H9 (cell line): Measurements from ENCODE around the gene SFXN5. TPM values are rescaled to one million over a fixed set of nuclear protein-coding genes. Genes with fewer than 3 reads are reported as not detected.

Source experiments
- DNase-seq: peaks from one replicate; pipeline ENCODE4 v3.0.0-alpha.2; 2017
- H2AFZ ChIP-seq: one replicate; pipeline ENCODE4 v1.6.1; 2013; ENCODE audit warnings: mild to moderate bottlenecking, low read length, control low read depth, moderate library complexity
- H2AK5ac ChIP-seq: 2 replicates; pipeline ENCODE4 v1.6.1; 2013; ENCODE audit warnings: low read length, control low read depth, mixed read lengths; ENCODE audit not compliant: insufficient read length
- H2BK120ac ChIP-seq: one replicate; pipeline ENCODE4 v1.6.1; 2013; ENCODE audit warnings: low read depth, mild to moderate bottlenecking, low read length, control low read depth, inconsistent platforms; ENCODE audit not compliant: poor library complexity, severe bottlenecking
- H2BK12ac ChIP-seq: 2 replicates; pipeline ENCODE4 v1.6.1; 2013; ENCODE audit warnings: low read length, control low read depth, mixed read lengths, low read depth; ENCODE audit not compliant: insufficient read length
- H2BK15ac ChIP-seq: 2 replicates; pipeline ENCODE4 v1.6.1; 2013; ENCODE audit warnings: low read depth, low read length, control low read depth
- H2BK20ac ChIP-seq: one replicate; pipeline ENCODE4 v1.6.1; 2013; ENCODE audit warnings: low read depth, mild to moderate bottlenecking, low read length, control low read depth, inconsistent platforms; ENCODE audit not compliant: poor library complexity, severe bottlenecking
- H2BK5ac ChIP-seq: 2 replicates; pipeline ENCODE4 v1.6.1; 2013; ENCODE audit warnings: low read length, control low read depth, mixed read lengths; ENCODE audit not compliant: insufficient read length
- H3K14ac ChIP-seq: 2 replicates; pipeline ENCODE4 v1.6.1; 2013; ENCODE audit warnings: low read length, control low read depth; ENCODE audit not compliant: insufficient read depth
- H3K18ac ChIP-seq: 2 replicates; pipeline ENCODE4 v1.6.1; 2013; ENCODE audit warnings: low read depth, mild to moderate bottlenecking, mixed read lengths, low read length, control low read depth; ENCODE audit not compliant: insufficient read length
- H3K23ac ChIP-seq: 2 replicates; pipeline ENCODE4 v1.6.1; 2013; ENCODE audit warnings: low read length, control low read depth, mixed read lengths, low read depth; ENCODE audit not compliant: insufficient read length
- H3K23me2 ChIP-seq: 2 replicates; pipeline ENCODE4 v1.6.1; 2013; ENCODE audit warnings: low read depth, mild to moderate bottlenecking, mixed read lengths, low read length, control low read depth; ENCODE audit not compliant: insufficient read length, poor library complexity, severe bottlenecking
- H3K27ac ChIP-seq: 2 replicates; pipeline ENCODE4 v1.5.1; 2013; ENCODE audit warnings: low read length, control low read depth, mixed read lengths, low read depth; ENCODE audit not compliant: insufficient read length
- H3K27me3 ChIP-seq: 2 replicates; pipeline ENCODE4 v1.6.1; 2013; ENCODE audit warnings: low read length, control low read depth, inconsistent platforms; ENCODE audit not compliant: insufficient read depth
- H3K4ac ChIP-seq: 2 replicates; pipeline ENCODE4 v1.6.1; 2013; ENCODE audit warnings: low read depth, mild to moderate bottlenecking, control low read depth, inconsistent platforms, low read length, moderate library complexity
- H3K4me1 ChIP-seq: 2 replicates; pipeline ENCODE4 v1.6.1; 2013; ENCODE audit warnings: low read length, control low read depth, inconsistent platforms; ENCODE audit not compliant: insufficient read depth
- H3K4me2 ChIP-seq: 2 replicates; pipeline ENCODE4 v1.6.1; 2013; ENCODE audit warnings: low read length, control low read depth, mixed read lengths; ENCODE audit not compliant: insufficient read length, insufficient read depth
- H3K56ac ChIP-seq: 2 replicates; pipeline ENCODE4 v1.6.1; 2013; ENCODE audit warnings: low read depth, mild to moderate bottlenecking, mixed read lengths, low read length, control low read depth; ENCODE audit not compliant: insufficient read length
- H3K79me1 ChIP-seq: 2 replicates; pipeline ENCODE4 v1.6.1; 2013; ENCODE audit warnings: low read depth, mild to moderate bottlenecking, moderate library complexity, low read length, control low read depth, inconsistent platforms; ENCODE audit not compliant: insufficient read depth, poor library complexity, severe bottlenecking
- H3K79me2 ChIP-seq: 2 replicates; pipeline ENCODE4 v1.6.1; 2013; ENCODE audit warnings: low read length, control low read depth, inconsistent platforms; ENCODE audit not compliant: insufficient read depth
- H3K9ac ChIP-seq: 2 replicates; pipeline ENCODE4 v1.6.1; 2013; ENCODE audit warnings: low read length, control low read depth, mixed read lengths; ENCODE audit not compliant: insufficient read length; ENCODE audit errors: extremely low read depth
- H3K9me3 ChIP-seq: one replicate; pipeline ENCODE4 v1.6.1; 2013; ENCODE audit warnings: low read depth, low read length, inconsistent platforms; ENCODE audit not compliant: control insufficient read depth
- H3T11ph ChIP-seq: one replicate; pipeline ENCODE4 v1.6.1; 2013; ENCODE audit warnings: mild to moderate bottlenecking, low read length, control low read depth, inconsistent platforms
- H4K20me1 ChIP-seq: one replicate; pipeline ENCODE4 v1.6.1; 2013; ENCODE audit not compliant: control insufficient read depth, insufficient read length, insufficient read depth
- H4K5ac ChIP-seq: 2 replicates; pipeline ENCODE4 v1.6.1; 2013; ENCODE audit warnings: low read depth, mild to moderate bottlenecking, mixed read lengths, low read length, control low read depth; ENCODE audit not compliant: insufficient read length
- H4K8ac ChIP-seq: replicated peaks from 2 replicates; pipeline ENCODE4 v1.6.1; 2013; ENCODE audit warnings: low read length, control low read depth, mixed read lengths, low read depth; ENCODE audit not compliant: insufficient read length
- H4K91ac ChIP-seq: 2 replicates; pipeline ENCODE4 v1.6.1; 2013; ENCODE audit warnings: low read depth, mild to moderate bottlenecking, moderate library complexity, mixed read lengths, low read length, control low read depth; ENCODE audit not compliant: insufficient read length
- H3K27ac Mint-ChIP-seq, 3 experiments: 2 replicates in 2 of 3; 3 replicates in 1 of 3; pipeline ENCODE4 v1.8.0; 2020 to 2021; ENCODE audit warnings: mixed read lengths in 3 of 3, mild to moderate bottlenecking in 1 of 3, moderate library complexity in 1 of 3
- H3K27me3 Mint-ChIP-seq: 2 replicates; pipeline ENCODE4 v1.8.0; 2021; ENCODE audit warnings: low read depth, mild to moderate bottlenecking, moderate library complexity, mixed read lengths
- H3K36me3 Mint-ChIP-seq, 3 experiments: 2 replicates in 2 of 3; 3 replicates in 1 of 3; pipeline ENCODE4 v1.8.0; 2020 to 2021; ENCODE audit warnings: low read depth in 3 of 3, mixed read lengths in 3 of 3; ENCODE audit not compliant: insufficient read depth in 1 of 3
- H3K4me1 Mint-ChIP-seq, 2 experiments: 2 replicates each; pipeline ENCODE4 v1.8.0; 2020; ENCODE audit warnings: mixed read lengths in 2 of 2
- H3K4me3 Mint-ChIP-seq, 2 experiments: 2 replicates in 1 of 2; 3 replicates in 1 of 2; pipeline ENCODE4 v1.8.0; 2020 to 2021; ENCODE audit warnings: mild to moderate bottlenecking in 2 of 2, mixed read lengths in 2 of 2, moderate library complexity in 1 of 2
- H3K9me3 Mint-ChIP-seq, 2 experiments: 2 replicates in 1 of 2; 3 replicates in 1 of 2; pipeline ENCODE4 v1.8.0; 2020; ENCODE audit warnings: mild to moderate bottlenecking in 2 of 2, mixed read lengths in 2 of 2, moderate library complexity in 1 of 2
- CTCF ChIP-seq: fragments of 200-600 bp; sonication (generic); conservative IDR thresholded peaks from 3 replicates; pipeline ENCODE4 v1.8.0; 2021; ENCODE audit warnings: antibody characterized with exemption, mild to moderate bottlenecking
- WGBS: extraction: QIAGEN DNeasy Blood & Tissue Kit; methylation state at CpG from one replicate; pipeline ENCODE4 v1.1.7; 2013; ENCODE audit warnings: missing lambda C conversion rate, low lambda C conversion rate, mixed read lengths; ENCODE audit not compliant: insufficient read length; ENCODE audit errors: extremely low coverage; 5-methylcytosine and 5-hydroxymethylcytosine counted together
- total RNA-seq: library from RNA; stranded (reverse); gene quantifications from 2 replicates; pipeline ENCODE4 v1.2.1, GENCODE V29; 2021

SFXN5 gene
- total RNA-seq, 1 experiment from 2014 or later = 30.9 TPM

- H2BK12ac ChIP-seq = no peak overlapping the region
- Mint-ChIP-seq H3K4me3 (no peak overlapping the region; a peak in 1 of 5 replicates), H3K4me1 (peaks cover 14 to 21% of the 10 kb centered on the region in 2 experiments), H3K36me3 (peaks cover 0 to 12% (median 11%) of the 10 kb centered on the region in 3 experiments; a peak in 4 of 7 replicates), H3K27ac (peak overlapping the region; percentile 55 to 85 (median 68); a peak in 3 of 7 replicates), H3K27me3 (no peaks in the 10 kb centered on the region), H3K9me3 (no peaks in the 10 kb centered on the region)
- no peak overlapping the region for H4K91ac ChIP-seq
- peak; percentile 79 for DNase-seq
- no peaks in the 10 kb centered on the region for H3K9me3 ChIP-seq
- TF ChIP-seq CTCF = peak; percentile 67
- no peaks in the 10 kb centered on the region for H4K20me1 ChIP-seq
- no peak overlapping the region for H2BK20ac ChIP-seq
- peak overlapping the region; percentile 50 for H3K14ac ChIP-seq
- H2AFZ ChIP-seq = no peak overlapping the region
- H4K5ac ChIP-seq = no peak overlapping the region
- no peak overlapping the region for H3K9ac ChIP-seq
- no peak overlapping the region for H4K8ac ChIP-seq
- H3K27me3 ChIP-seq = no peaks in the 10 kb centered on the region
- no peak overlapping the region for H3T11ph ChIP-seq
- H3K79me2 ChIP-seq = no peaks in the 10 kb centered on the region
- no peak overlapping the region for H3K27ac ChIP-seq
- H3K4me1 ChIP-seq = no peaks in the 10 kb centered on the region; the same call in 1 of the 2 replicates
- no peak overlapping the region for H3K23ac ChIP-seq
- no peak overlapping the region for H3K4me2 ChIP-seq
- WGBS = no CpG with 5 or more reads among the region's 6 CpGs
- H3K79me1 ChIP-seq = no peaks in the 10 kb centered on the region
- H2BK120ac ChIP-seq = no peak overlapping the region
- no peak overlapping the region for H3K56ac ChIP-seq
- H2BK5ac ChIP-seq = no peak overlapping the region
- H3K18ac ChIP-seq = peak overlapping the region; percentile 15
- no peak overlapping the region for H2BK15ac ChIP-seq
- H2AK5ac ChIP-seq = no peak overlapping the region
- no peaks in the 10 kb centered on the region for H3K23me2 ChIP-seq
- no peak overlapping the region for H3K4ac ChIP-seq
Measured at GRCh38 chr2:73035899-73036711, 35.4 kb downstream of the SFXN5 start.
